ENCODE data around the gene PFKL.

DNA sequence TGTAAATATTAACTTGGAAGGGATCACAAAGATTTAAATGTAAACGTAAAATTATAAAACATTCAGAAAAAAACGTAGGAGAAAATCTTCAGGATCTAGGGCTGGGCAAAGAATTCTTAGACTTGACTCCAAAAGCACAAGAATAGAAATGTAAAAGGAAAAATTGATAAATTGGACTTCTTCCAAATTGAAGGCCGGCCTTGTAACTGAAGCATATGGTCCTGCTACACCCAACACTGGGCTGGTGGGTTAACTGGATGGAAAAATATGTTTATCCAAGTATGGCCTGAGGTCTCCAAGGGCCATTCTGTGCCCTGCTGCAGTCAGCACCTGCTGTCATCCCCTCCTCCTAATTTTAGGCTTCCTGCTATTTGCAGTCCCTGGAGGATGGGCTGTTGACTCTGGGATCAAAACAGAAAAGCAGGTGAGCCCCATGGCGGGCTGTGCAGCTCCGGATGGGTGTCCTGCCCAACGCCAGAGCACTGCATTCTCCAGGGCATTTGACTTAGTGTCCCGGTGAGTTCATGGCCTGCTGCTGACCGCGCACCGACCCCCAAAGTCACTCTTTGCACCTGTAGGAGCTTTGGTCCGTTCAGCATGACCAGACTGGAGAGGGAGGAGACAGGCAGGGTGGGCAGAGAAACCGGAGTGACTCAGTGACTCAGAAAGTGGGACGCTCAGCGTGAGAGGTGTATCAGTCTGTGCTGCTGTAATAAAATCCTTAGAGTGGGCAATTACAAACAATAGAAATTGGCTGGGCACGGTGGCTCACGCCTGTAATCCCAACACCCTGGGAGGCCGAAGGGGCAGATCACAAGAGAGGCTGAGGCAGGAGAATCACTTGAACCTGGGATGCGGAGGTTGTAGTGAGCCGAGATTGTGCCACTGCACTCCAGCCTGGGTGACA, 20.2 kb upstream of the PFKL start:
- TF ChIP-seq, protein P1, sequence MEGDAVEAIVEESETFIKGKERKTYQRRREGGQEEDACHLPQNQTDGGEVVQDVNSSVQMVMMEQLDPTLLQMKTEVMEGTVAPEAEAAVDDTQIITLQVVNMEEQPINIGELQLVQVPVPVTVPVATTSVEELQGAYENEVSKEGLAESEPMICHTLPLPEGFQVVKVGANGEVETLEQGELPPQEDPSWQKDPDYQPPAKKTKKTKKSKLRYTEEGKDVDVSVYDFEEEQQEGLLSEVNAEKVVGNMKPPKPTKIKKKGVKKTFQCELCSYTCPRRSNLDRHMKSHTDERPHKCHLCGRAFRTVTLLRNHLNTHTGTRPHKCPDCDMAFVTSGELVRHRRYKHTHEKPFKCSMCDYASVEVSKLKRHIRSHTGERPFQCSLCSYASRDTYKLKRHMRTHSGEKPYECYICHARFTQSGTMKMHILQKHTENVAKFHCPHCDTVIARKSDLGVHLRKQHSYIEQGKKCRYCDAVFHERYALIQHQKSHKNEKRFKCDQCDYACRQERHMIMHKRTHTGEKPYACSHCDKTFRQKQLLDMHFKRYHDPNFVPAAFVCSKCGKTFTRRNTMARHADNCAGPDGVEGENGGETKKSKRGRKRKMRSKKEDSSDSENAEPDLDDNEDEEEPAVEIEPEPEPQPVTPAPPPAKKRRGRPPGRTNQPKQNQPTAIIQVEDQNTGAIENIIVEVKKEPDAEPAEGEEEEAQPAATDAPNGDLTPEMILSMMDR (conservative IDR thresholded peaks at IDR 0.05): no peak
- TF ChIP-seq EZH2 (IDR thresholded peaks at IDR 0.05; ENCODE audit: low read depth): no peak

All from PC-9 (cell line).